Skeletal muscle cell (primary cell): ENCODE results near the gene SLC41A3.

Experiments
- DNase-seq: peaks from one replicate; pipeline ENCODE4 v3.0.0-alpha.2; 2010; ENCODE audit warnings: low read depth
- H3K4me3 ChIP-seq: 2 replicates; pipeline ENCODE4 v1.5.1; 2011; ENCODE audit warnings: low read depth, mild to moderate bottlenecking, control low read depth, low read length, moderate library complexity

SLC41A3 gene

DNA sequence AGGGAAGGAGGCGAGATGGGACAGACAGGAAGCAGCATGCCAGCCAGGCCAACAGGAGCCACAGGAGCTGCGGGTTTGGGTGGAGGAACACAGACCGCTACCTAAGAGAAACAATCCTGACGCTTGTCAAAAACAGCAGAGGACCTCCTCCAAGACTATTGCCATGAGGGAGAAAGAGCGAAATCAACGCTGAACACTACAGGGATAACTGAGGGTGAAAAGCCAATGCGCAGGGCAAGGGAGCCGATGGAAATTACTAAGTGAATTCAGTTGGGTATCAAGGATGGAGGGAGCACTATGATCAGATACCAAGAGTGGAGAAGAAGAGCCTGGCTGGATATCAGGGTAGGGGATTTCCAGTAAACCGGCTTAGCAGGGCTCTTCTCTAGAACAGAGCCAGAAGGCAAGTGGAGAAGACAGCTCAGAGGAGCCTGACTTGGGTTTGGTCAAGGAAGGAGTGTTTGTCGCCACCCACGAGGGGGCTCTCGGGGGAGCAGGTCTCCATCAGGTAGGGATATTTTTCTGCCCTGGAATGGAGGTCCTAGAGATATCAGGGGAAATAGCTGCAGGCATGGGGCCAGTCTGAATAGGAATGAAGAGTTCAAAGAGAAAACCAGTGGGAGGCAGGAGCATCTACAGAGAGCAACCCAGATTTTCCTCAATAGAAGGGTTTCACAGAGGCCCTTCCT is 48.4 kb downstream of the SLC41A3 start:
- no peak overlapping the region for H3K4me3 ChIP-seq

DNA sequence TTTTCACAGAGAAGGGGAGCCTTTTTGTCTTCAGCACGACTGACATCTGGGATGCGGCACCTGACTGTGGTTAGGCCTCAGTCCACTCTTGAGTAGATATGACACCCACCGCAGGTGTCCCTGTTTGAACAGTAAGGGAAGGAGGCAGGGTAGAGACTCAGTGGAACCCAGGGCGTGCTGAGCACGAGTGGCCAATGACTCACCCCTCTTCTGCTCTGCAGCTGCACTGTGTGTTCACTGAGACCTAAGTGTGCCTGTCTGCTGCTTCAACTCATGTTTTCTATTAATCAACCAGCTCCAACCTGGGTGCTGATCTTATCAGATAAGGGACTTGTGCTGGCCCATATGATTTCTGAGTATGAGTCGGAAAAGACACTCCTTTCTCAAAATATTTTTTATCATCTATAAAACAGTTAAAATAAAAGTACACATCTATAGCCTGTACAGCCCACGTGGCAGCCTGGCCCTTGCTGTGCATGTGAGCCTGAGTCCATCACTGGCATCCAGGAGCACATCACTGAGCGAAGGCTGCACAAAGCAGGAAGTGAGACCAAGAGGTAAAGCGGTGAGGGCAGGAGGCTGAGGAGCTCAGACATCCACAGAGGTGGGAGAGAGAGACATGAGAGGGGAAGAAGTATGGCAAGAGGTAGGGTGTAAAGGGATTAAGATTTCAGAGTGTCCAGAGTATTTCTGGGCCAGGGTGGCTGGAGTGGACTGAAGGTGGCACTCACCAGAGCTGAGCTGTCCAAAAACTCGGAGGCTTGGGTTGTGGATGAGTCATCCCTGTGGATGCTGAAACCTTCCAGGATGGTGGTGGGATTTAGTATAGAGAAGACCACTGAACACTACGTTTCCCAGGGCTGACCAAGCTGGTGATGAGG is 49.2 kb downstream of the SLC41A3 start:
- H3K4me3 ChIP-seq: no peak overlapping the region
- DNase-seq: no peak

More for the DNA sequence above, 48.4 kb downstream of the SLC41A3 start:
- no peak for DNase-seq

DNA sequence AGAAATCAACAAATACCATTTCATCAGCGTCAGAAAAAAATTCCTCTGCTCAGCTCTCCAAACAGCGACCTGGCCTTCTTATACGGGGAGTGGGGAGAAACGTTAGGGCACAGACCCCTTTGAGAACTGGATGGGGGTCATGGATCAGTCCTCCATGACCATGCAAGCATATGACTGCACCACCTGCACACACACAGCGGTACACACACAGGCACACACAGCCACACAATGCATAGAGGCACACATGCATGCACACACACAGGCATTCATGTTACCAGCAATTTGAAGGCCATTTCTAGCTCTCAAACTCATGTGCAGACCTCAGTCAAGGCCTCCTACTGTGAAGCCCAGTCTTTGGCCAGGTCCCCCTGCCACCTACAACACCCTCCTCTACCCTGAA is 50.2 kb downstream of the SLC41A3 start:
- DNase-seq: no peak

DNA sequence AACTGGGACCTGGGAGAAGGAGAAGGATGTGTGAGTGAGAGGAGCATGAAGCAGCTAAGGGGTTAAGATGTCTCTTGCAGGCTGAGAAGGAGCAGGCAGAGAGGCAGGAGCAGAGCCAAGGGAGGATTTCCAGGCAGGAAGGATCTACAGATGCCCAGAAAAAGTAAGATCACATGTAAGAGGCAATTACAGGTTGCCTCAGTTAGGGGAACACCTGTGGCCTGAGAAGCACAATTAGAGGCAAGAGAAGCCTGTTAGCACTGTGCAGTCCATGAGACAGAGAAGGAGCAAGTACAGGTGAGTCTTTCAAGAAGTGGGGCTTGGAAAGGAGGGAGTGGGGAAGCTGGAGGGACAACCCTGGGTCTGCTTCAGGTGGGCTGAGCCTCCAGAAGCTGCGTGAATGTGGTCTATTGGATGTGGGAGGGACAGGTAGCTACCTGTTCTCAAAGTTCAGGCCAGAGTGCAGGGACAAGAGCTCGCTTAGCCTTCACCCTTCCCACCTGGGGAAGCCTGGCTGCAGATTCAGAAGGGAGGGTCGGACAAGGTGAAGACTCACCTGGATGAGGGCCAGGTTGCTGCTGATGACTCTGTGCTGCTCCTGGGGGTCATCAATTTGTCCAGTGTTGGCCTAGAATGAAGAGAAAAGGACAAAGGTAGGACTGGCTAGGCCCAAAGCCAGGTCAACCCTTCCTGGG is 50.7 kb downstream of the SLC41A3 start:
- no peak overlapping the region for H3K4me3 ChIP-seq
- DNase-seq: no peak

More for the DNA sequence above, 50.2 kb downstream of the SLC41A3 start:
- H3K4me3 ChIP-seq: no peak overlapping the region

DNA sequence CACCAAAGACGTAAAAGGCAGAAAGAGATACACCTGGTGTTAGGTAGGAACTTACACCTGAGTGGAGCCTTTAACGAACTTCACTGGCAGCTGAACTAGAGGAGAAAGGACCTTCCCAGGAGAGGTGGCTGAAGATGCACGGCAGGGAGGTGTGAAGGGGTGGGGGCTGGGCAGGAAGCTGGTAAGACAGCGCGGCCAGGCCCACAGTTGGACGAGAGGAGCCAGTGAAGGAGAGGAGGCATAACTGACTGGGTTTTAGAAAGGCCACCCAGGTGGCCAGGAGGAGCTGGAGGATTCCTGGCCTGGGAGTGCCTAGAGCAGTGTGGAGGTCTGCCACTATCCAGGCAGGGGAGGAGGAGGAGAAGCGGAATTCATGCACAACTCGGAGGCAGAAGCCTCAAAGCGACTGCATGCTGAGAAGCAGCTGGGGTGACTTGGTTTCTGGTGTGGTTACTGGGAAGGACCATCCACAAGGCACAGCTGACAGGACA is 51.9 kb downstream of the SLC41A3 start:
- H3K4me3 ChIP-seq: no peak overlapping the region
- DNase-seq: no peak

DNA sequence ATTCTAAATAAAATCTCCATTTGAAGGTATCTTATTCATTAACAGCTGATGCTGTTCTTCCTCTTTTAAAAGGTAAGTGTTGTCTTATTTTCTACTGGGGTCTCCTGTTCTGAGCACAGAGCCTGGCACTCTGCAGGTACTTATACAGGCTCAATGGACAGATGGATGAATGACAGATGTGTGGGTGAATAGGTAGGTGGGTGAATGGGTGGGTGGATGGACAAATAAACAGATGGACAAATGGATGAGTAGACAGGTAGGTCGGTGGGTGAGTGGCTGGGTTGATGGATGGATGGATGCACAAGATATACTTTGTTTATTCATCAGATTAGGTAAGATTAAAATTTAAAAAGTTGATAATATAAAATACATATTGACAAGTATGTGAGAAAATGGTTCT is 53.5 kb downstream of the SLC41A3 start:
- no peak overlapping the region for H3K4me3 ChIP-seq

DNA sequence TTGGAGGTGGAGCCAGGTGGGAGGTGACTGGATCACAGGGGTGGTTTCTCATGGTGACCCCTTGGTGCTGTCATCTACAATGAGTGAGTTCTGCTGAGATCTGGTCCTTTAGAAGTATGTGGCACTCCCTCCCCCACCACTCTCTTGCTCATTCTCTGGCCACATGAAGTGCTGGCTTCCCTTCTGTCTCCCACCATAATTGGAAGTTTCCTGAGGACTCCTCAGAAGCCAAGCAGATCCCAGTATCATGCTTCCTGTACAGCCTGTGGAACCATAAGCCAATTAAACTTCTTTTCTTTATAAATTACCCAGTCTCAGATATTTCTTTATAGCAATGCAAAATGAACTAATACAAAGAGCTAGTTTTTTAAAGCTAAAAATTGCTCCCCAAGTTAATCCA is 54.7 kb downstream of the SLC41A3 start:
- DNase-seq: no peak
- no peak overlapping the region for H3K4me3 ChIP-seq

More for the DNA sequence above, 53.5 kb downstream of the SLC41A3 start:
- DNase-seq: no peak

DNA sequence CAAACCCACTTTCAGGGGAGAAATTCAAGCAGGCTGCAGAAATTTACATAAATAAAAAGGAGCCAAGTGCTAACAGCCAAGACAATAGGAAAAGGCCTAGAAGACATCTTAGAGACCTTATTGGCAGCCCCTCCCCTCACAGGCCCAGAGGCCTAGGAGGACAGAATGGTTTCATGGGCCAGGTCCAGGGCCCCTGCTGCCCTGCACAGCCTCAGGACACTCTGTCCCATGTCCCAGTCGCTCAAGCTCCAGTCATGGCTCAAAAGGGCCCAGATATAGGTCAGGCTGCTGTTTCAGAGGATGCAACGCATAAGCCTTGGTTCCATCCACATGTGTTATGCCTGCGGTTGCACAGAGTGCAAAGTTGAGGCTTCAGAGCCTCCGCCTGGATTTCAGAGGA is 55.8 kb downstream of the SLC41A3 start:
- DNase-seq: no peak
- no peak overlapping the region for H3K4me3 ChIP-seq

DNA sequence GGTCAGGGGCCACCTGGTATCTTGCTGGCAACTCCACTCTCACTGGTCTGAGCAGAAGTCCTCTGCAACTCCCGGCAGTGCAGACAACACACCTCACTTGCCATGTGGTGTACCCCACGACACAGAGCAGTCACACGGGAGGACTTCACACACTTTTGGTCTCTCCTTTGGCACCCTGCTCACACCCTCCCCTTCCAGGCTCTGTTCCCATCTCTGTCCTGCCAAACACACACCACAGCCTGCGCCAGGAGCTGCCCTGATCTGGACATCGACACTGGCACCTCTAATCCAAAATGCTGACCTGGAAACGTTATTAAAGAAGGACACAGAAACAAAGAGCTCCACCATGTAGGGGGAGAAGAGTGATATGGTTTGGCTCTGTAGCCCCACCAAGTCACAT is 57.2 kb downstream of the SLC41A3 start:
- H3K4me3 ChIP-seq: no peak overlapping the region
- DNase-seq: no peak

DNA sequence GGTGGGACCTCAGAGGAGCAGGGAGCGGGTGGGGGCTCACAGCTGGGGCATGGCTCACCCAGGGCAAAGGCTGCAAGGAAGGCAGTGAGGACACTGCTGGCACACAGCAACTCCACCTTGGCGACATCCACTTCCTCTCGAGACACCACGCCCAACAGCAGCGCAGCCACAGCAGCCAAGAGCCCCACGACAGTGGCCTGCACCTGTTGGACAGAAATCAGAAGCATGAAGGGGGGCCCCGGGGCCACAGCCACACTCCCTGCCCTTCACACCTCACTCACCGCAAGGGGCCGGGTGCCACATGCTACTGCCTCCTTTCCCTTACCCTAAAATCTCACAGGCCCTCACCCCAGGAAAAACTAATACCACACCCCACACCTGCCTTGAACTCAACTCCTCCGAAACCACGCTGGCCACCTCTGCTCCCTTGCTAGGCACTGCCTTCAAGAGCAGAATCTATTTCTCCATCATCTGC is 57.6 kb downstream of the SLC41A3 start:
- DNase-seq: no peak
- H3K4me3 ChIP-seq: no peak overlapping the region

DNA sequence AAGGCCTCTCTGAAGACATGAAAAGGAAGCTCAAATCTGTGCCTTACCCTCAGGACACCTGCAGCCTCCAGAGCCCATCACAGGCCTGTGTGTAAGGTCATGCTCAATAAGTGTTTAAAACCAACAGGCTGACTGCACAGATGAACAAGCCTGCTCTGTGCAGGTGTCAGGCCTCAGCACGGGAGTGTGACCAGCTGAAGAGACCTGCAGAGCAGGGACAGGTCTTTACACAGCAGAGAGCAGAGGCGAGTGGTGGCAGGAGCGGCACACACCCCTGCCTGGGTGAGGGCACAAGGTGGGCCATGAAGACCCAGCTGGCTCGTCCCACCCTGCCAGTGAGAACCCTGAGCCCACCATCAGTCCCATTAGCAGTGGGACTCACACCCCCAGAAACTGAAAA is 58.1 kb downstream of the SLC41A3 start:
- no peak for DNase-seq
- no peak overlapping the region for H3K4me3 ChIP-seq

DNA sequence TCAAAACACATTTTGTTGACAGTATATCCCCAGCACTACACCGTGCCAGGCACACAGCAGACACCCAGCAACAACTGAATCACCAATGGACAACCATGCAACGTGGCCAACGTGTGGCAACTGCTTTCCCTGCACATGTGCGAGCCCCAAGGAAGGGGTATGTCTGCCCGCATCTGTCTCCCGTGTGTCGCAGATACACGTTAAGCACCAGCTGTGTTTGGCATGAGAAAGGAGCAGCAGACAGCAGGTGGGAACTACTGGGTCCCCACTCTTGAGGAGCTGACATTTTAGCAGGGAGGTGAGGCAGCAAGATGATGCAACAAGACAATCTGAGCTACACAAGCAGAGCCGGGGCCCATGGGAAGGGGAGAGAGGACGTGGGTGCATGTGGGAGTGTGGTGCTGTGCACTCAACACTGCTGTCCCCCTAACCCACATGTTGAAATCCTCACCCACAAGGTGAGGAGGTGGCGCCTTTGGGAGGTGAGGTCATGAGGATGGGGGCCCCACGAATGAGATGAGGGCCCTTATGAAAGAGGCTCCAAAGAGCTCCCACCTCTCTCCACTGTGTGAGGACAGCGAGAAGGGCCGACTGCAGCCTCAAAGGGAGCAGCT is 58.7 kb downstream of the SLC41A3 start:
- H3K4me3 ChIP-seq: no peak overlapping the region
- no peak for DNase-seq

DNA sequence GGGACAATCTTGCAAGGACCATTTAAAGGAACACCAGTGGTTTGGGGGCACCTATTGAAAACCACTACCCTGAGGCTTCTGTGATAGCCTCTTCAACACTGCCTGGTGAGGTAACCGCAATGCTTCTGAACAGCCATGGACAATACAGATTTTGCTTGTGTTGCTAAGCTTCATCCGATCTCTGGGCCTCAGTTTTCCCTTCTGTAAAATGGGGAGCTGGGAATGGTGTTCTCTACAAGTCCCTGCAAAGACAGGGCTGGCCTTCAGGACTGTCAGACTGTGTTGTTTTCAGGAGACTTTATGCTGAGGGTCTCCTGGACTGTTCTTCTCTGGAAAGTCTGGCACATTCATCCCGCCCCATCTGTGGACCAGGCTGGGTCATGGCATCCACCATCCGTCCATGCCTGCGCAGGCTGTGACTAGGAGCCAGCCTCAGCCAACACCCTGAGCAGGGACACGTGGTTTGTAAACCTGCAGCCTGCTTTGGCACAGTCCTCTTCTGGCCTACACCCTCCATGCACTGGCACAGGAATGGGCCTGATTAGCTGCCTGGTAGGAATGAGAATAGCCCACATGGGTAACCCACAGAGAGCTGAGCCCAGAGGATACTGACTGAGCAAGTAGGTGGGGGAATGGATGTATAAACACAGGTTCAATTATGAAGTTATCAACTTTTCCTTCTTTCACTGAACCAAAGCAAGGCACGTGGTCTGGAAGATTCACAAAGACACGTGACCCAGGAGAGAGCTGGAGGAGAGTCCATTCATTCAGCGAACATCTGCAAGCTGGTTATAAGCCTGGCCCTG is 59.7 kb downstream of the SLC41A3 start:
- H3K4me3 ChIP-seq: no peak overlapping the region
- DNase-seq: no peak

DNA sequence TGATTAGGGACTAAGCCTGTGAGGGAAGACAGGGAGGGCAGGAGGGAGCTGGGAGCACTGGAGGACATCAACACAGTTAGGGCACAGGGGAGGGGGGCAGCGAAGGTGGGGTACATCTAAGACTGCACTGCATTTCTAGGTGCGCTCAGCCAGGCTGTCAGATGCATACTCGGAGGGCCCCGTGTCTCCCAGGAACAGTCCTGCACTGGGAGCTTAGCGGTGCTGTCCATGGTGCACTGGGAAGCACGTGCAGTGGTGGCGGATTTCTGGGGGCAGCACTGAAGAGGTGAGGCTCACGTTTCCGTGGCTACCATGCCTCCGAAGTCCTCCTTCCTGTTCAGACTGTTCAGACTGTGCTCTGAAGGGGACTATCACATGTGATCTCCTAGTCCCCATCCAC is 60.5 kb downstream of the SLC41A3 start:
- no peak overlapping the region for H3K4me3 ChIP-seq
- DNase-seq: no peak

DNA sequence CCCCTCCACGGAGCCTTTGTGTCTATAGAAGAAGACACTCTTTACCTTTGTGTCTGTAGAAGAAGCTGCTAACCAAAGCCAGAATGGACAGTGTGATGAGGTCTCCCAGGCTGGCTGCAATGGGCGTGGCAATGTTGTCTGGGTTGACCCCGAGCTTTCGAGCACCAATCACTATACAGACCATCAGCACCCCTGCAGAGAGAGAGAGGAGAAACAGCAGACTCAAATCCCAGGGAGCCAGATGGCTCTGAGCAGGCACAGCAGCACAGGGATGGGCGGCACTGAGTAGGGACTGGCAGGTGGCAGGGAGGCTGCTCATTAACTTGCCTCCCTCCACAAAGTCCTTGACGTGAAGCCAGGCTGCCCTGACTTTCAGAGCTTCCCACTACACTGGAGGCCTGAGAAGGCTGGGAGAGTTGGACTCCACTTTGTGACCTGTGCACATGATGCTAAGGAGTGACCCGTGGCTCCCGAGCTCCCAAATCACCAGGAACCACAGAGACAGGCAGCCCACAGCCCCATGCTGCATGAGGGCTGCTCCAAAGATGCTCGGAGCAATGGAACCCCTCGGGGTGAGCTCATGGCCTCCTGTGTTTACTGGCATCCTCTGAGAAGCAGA is 61.1 kb downstream of the SLC41A3 start:
- no peak overlapping the region for H3K4me3 ChIP-seq
- no peak for DNase-seq

DNA sequence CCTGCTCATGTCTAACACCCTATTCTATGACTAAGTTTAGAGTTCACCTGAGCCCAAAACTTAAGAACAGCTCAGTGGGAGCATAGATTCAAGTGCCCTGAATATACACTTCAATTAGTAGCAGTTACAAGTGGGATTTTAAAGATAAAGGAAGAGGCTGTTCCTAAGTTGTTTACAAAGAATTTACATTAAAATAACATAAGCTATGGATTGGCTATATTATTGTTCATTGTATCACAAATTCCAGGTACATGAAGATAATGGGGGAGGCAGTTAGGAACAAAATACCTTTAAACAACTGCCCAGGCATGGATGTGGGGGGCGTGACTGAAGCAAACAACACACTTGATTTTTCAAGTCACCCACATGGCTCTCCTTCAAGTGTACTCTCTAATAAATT is 62.2 kb downstream of the SLC41A3 start:
- H3K4me3 ChIP-seq: no peak overlapping the region
- no peak for DNase-seq

DNA sequence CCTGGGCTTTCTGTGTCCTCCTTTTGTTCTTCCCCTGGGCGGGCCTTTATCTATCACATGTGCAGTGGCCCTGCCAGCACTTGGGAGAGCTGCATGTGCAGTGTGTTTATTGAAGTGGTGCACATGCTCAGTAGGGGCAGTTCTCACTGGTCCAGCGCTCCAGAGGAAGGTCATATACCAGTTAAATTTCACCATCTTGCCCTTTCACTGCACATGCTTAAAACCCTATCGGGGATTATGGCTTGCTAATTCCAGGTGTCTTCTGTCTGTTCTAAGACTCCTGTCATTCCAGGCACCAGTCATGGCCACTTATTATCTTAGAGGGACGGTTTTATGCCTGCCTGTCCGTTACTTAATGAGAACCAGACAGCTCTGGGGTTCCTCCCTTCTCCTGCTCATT is 62.7 kb downstream of the SLC41A3 start:
- DNase-seq: no peak
- no peak overlapping the region for H3K4me3 ChIP-seq

DNA sequence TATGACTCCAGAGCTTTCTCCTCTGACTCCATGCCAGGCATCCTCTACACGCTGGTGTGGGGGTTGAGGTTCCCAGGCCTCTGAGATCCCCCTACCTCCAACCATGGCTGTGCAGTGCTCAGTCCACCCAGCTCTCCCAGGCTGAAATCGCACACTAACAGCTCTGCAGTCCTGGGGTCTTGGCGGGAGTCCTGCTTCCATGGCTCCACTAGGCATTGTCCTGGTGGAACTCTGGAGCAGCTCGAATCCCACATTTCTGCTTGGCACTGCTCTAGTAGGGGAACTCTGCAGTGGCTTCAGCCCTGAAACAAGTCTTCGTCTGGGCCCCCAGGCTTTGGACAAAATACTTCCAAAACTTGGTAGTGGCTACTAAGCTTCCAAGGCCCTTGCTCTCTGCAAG is 64.2 kb downstream of the SLC41A3 start:
- DNase-seq: no peak
- no peak overlapping the region for H3K4me3 ChIP-seq
